PC-3 (cell line): ENCODE data around the gene CDIP1.

Experiments used
- EZH2 ChIP-seq: fragments of 300-600 bp; sonication (generic); IDR thresholded peaks from one replicate; pipeline ENCODE4 v1.6.1; 2017; ENCODE audit warnings: antibody characterized with exemption, mild to moderate bottlenecking, low read length; ENCODE audit not compliant: unreplicated experiment
- TF ChIP-seq, protein P1 (sequence below): fragments of 300-600 bp; sonication (generic); conservative IDR thresholded peaks from 2 replicates; pipeline ENCODE4 v1.5.1; 2017; ENCODE audit warnings: antibody characterized with exemption, low read depth, mild to moderate bottlenecking, low read length

DNA sequence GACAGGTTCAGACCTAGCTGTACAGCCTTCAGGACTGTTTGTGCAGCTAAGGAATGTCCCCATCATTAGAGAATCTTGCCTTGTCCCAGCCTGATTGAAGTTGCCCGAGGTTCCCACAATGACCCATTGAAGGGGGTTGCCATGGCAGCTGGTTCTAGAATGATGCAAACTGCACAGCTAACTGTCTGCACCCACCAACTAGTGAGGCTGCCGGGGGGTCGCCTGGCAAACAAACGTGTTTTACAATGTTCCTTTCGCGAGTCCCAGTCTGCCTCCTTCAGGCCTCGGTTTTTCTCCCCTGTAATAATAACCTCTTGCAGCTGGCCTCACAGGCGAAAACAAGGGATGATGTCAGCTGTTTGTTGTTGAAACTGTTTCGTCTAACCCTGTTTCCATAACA lies 23.0 kb upstream of the CDIP1 start:
- TF ChIP-seq, protein P1, sequence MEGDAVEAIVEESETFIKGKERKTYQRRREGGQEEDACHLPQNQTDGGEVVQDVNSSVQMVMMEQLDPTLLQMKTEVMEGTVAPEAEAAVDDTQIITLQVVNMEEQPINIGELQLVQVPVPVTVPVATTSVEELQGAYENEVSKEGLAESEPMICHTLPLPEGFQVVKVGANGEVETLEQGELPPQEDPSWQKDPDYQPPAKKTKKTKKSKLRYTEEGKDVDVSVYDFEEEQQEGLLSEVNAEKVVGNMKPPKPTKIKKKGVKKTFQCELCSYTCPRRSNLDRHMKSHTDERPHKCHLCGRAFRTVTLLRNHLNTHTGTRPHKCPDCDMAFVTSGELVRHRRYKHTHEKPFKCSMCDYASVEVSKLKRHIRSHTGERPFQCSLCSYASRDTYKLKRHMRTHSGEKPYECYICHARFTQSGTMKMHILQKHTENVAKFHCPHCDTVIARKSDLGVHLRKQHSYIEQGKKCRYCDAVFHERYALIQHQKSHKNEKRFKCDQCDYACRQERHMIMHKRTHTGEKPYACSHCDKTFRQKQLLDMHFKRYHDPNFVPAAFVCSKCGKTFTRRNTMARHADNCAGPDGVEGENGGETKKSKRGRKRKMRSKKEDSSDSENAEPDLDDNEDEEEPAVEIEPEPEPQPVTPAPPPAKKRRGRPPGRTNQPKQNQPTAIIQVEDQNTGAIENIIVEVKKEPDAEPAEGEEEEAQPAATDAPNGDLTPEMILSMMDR, result no peak
- TF ChIP-seq EZH2, result no peak
